H1 (cell line): ENCODE measurements around the gene MKLN1. TPM values are rescaled to one million over a fixed set of nuclear protein-coding genes. Genes with fewer than 3 reads are reported as not detected.

ENCODE experiments used
- CTCF ChIA-PET: fragments of 300-600 bp; sonication (Branson Sonifier 250); formaldehyde crosslinking; loops from one replicate; lab custom pipeline; 2021; ENCODE audit not compliant: partially characterized antibody; lab: Charles Lee
- POLR2A ChIA-PET: fragments of 300-600 bp; sonication (Branson Sonifier 250); formaldehyde crosslinking; loops from one replicate; lab custom pipeline; 2021; ENCODE audit warnings: inconsistent platforms; ENCODE audit not compliant: partially characterized antibody; lab: Charles Lee
- DNase-seq, 2 experiments: peaks; one replicate each; pipeline versions ENCODE4 v3.0.0 to v3.0.0-alpha.2; 2010 to 2022; ENCODE audit warnings: low spot score in 2 of 2, low read depth in 1 of 2, mixed read lengths in 1 of 2
- FAIRE-seq: peaks from 2 replicates; lab custom pipeline; 2011; peaks lifted over from hg19 to GRCh38; lab: Jason Lieb, UNC
- H2AFZ ChIP-seq: 2 replicates; pipeline ENCODE4 v1.8.1; 2012; ENCODE audit warnings: low read length, inconsistent platforms
- H2AK5ac ChIP-seq: 2 replicates; pipeline ENCODE4 v1.6.1; 2013; ENCODE audit warnings: low read depth, low read length
- H2BK120ac ChIP-seq: replicated peaks from 2 replicates; pipeline ENCODE3; 2013; ENCODE audit warnings: low read depth, low read length, inconsistent platforms
- H2BK12ac ChIP-seq: 2 replicates; pipeline ENCODE4 v1.6.1; 2013; ENCODE audit warnings: low read depth, low read length
- H2BK15ac ChIP-seq: 2 replicates; pipeline ENCODE4 v1.6.1; 2013; ENCODE audit warnings: low read length
- H2BK20ac ChIP-seq: 2 replicates; pipeline ENCODE4 v1.6.1; 2013; ENCODE audit warnings: low read length
- H2BK5ac ChIP-seq: 2 replicates; pipeline ENCODE4 v1.6.1; 2013; ENCODE audit warnings: low read depth, low read length
- H3K14ac ChIP-seq: 2 replicates; pipeline ENCODE4 v1.6.1; 2013; ENCODE audit warnings: inconsistent platforms; ENCODE audit not compliant: insufficient read length
- H3K18ac ChIP-seq: 2 replicates; pipeline ENCODE4 v1.6.1; 2013; ENCODE audit warnings: low read length; ENCODE audit errors: extremely low read depth
- H3K23ac ChIP-seq: 2 replicates; pipeline ENCODE4 v1.6.1; 2013; ENCODE audit warnings: inconsistent platforms; ENCODE audit not compliant: insufficient read length
- H3K23me2 ChIP-seq: 2 replicates; pipeline ENCODE4 v1.6.1; 2013; ENCODE audit warnings: low read depth, low read length
- H3K27ac ChIP-seq: 2 replicates; pipeline ENCODE4 v1.6.1; 2011; ENCODE audit warnings: low read depth, low read length, inconsistent platforms
- H3K27me3 ChIP-seq, 4 experiments: replicated peaks in 1 of 4; 1 replicate in 1 of 4; 2 replicates in 3 of 4; pipeline versions ENCODE4 v1.6.1 to v1.8.1; 2011 to 2013; ENCODE audit warnings: low read length in 3 of 4, mild to moderate bottlenecking in 3 of 4, inconsistent platforms in 2 of 4, mixed read lengths in 2 of 4, moderate library complexity in 1 of 4; ENCODE audit not compliant: control insufficient read depth in 3 of 4, insufficient read depth in 3 of 4; ENCODE audit errors: extremely low read depth in 1 of 4
- H3K36me3 ChIP-seq, 4 experiments: 2 replicates each; pipeline versions ENCODE4 v1.6.1 to v1.8.1; 2011 to 2013; ENCODE audit warnings: mild to moderate bottlenecking in 4 of 4, low read length in 3 of 4, moderate library complexity in 2 of 4, control low read depth in 1 of 4, inconsistent platforms in 1 of 4; ENCODE audit not compliant: insufficient read depth in 4 of 4, control insufficient read depth in 2 of 4
- H3K4ac ChIP-seq: replicated peaks from 2 replicates; pipeline ENCODE3; 2013; ENCODE audit warnings: low read length, low read depth, mixed read lengths, inconsistent platforms; ENCODE audit not compliant: insufficient read length
- H3K4me1 ChIP-seq, 4 experiments: replicated peaks in 1 of 4; 1 replicate in 1 of 4; 2 replicates in 3 of 4; pipeline versions ENCODE4 v1.6.1 to v1.8.1; 2011 to 2013; ENCODE audit warnings: low read length in 3 of 4, inconsistent platforms in 2 of 4, mixed read lengths in 1 of 4; ENCODE audit not compliant: insufficient read depth in 4 of 4, control insufficient read depth in 3 of 4
- H3K4me2 ChIP-seq, 2 experiments: 2 replicates each; pipeline versions ENCODE4 v1.6.1 to v1.8.1; 2011 to 2013; ENCODE audit warnings: low read depth in 2 of 2, low read length in 2 of 2, control low read depth in 1 of 2, inconsistent platforms in 1 of 2, mild to moderate bottlenecking in 1 of 2; ENCODE audit not compliant: insufficient read depth in 1 of 2
- H3K4me3 ChIP-seq, 4 experiments: fragments of 200-600, 300-600 bp in 1 of 4; sonication (generic), shearing (Covaris generic), sonication (Bioruptor Twin) in 1 of 4; 2 replicates each; pipeline versions ENCODE4 v1.5.1 to v1.8.1; 2011 to 2016; ENCODE audit warnings: low read length in 4 of 4, low read depth in 3 of 4, control low read depth in 2 of 4, inconsistent platforms in 2 of 4, mild to moderate bottlenecking in 2 of 4, mixed read lengths in 1 of 4, moderate library complexity in 1 of 4; ENCODE audit not compliant: insufficient read depth in 2 of 4; ENCODE audit errors: extremely low read depth in 1 of 4
- H3K56ac ChIP-seq: replicated peaks from 2 replicates; pipeline ENCODE3; 2013; ENCODE audit warnings: low read depth, mild to moderate bottlenecking, mixed read lengths, low read length, inconsistent platforms; ENCODE audit not compliant: insufficient read length
- H3K79me1 ChIP-seq: 2 replicates; pipeline ENCODE4 v1.6.1; 2013; ENCODE audit warnings: low read depth, low read length, control low read depth
- H3K79me2 ChIP-seq, 2 experiments: 2 replicates each; pipeline versions ENCODE4 v1.6.1 to v1.8.1; 2012 to 2013; ENCODE audit warnings: low read length in 2 of 2, mild to moderate bottlenecking in 2 of 2, inconsistent platforms in 1 of 2; ENCODE audit not compliant: insufficient read depth in 2 of 2, control insufficient read depth in 1 of 2
- H3K9ac ChIP-seq, 4 experiments: replicated peaks in 1 of 4; 1 replicate in 1 of 4; 2 replicates in 3 of 4; pipeline versions ENCODE4 v1.6.1 to v1.8.1; 2011 to 2013; ENCODE audit warnings: low read depth in 3 of 4, low read length in 3 of 4, control low read depth in 2 of 4, mild to moderate bottlenecking in 2 of 4, moderate library complexity in 2 of 4, inconsistent platforms in 1 of 4; ENCODE audit errors: extremely low read depth in 1 of 4
- H3K9me3 ChIP-seq, 2 experiments: 2 replicates each; pipeline versions ENCODE4 v1.6.1 to v1.8.1; 2012 to 2013; ENCODE audit warnings: mild to moderate bottlenecking in 2 of 2, moderate library complexity in 2 of 2, control low read depth in 1 of 2, inconsistent platforms in 1 of 2, low read depth in 1 of 2, low read length in 1 of 2, mixed read lengths in 1 of 2; ENCODE audit not compliant: insufficient read depth in 2 of 2
- H4K20me1 ChIP-seq, 2 experiments: replicated peaks in 1 of 2; 2 replicates each; pipeline versions ENCODE3 to v1.8.1; 2011 to 2013; ENCODE audit warnings: inconsistent platforms in 2 of 2, low read length in 2 of 2, mild to moderate bottlenecking in 1 of 2; ENCODE audit not compliant: insufficient read depth in 2 of 2, control insufficient read depth in 1 of 2
- H4K5ac ChIP-seq: 2 replicates; pipeline ENCODE4 v1.6.1; 2013; ENCODE audit warnings: low read length, low read depth, mixed read lengths, inconsistent platforms; ENCODE audit not compliant: insufficient read length
- H4K8ac ChIP-seq: 2 replicates; pipeline ENCODE4 v1.8.0; 2013; ENCODE audit warnings: mild to moderate bottlenecking, moderate library complexity, low read length, inconsistent platforms; ENCODE audit not compliant: insufficient read depth; ENCODE audit errors: extremely low read depth
- H4K91ac ChIP-seq: replicated peaks from 2 replicates; pipeline ENCODE3; 2013; ENCODE audit warnings: low read length, mixed read lengths, inconsistent platforms; ENCODE audit not compliant: insufficient read length
- E2F6 ChIP-seq: IDR thresholded peaks from 2 replicates; pipeline ENCODE4 v1.6.1; 2012; ENCODE audit warnings: inconsistent platforms
- EP300 ChIP-seq, 2 experiments: IDR thresholded peaks; 1 replicate in 1 of 2; 2 replicates in 1 of 2; pipeline ENCODE4 v1.6.1; 2011 to 2012; ENCODE audit warnings: low read depth in 2 of 2, low read length in 2 of 2, mild to moderate bottlenecking in 2 of 2, borderline replicate concordance in 1 of 2, inconsistent platforms in 1 of 2, moderate library complexity in 1 of 2
- POU5F1 ChIP-seq: IDR thresholded peaks from 2 replicates; pipeline ENCODE4 v1.6.1; 2011; ENCODE audit warnings: low read depth, mild to moderate bottlenecking, low read length, moderate library complexity
- SP1 ChIP-seq: IDR thresholded peaks from 2 replicates; pipeline ENCODE4 v1.6.1; 2011; ENCODE audit warnings: low read depth, low read length
- WGBS, 2 experiments: shearing (Covaris generic) in 1 of 2; methylation state at CpG; one replicate each; pipeline versions ENCODE4 v1.1.6 to v1.1.7; 2013 to 2015; ENCODE audit warnings: low lambda C conversion rate in 2 of 2, mixed read lengths in 2 of 2, inconsistent platforms in 1 of 2, low coverage in 1 of 2, missing lambda C conversion rate in 1 of 2; ENCODE audit not compliant: insufficient replicate concordance in 2 of 2, insufficient coverage in 1 of 2, insufficient read length in 1 of 2; ENCODE audit errors: extremely low coverage in 1 of 2, missing lambda C conversion rate in 1 of 2; 5-methylcytosine and 5-hydroxymethylcytosine counted together
- polyA plus RNA-seq, 7 experiments: library from polyadenylated mRNA; depleted of rRNA in 3 of 7; stranded (reverse) in 5 of 7; unstranded in 2 of 7; fragments of >200 nt in 5 of 7; fragments of 200-250 nt in 2 of 7; gene quantifications; 1 replicate in 5 of 7; 2 replicates in 1 of 7; 4 replicates in 1 of 7; pipeline versions ENCODE4 v1.2.1 to v1.2.3, GENCODE V29; 2011 to 2013; ENCODE audit warnings: missing spikeins in 2 of 7, mixed read lengths in 2 of 7
- total RNA-seq: library from RNA; stranded (reverse); fragmentation: NEBNext Ultra II Directional; extraction: Animal tissue kit (Norgen Biotek cat#: 25700); gene quantifications from 2 replicates; pipeline ENCODE4 v1.2.1, GENCODE V29; 2021

Gene MKLN1
- total and polyA plus RNA-seq, 2 of the 8 experiments (the other 6 are each of a cell fraction or from before 2014, with no cell fraction given), result 22.3 to 50.9 TPM

GRCh38 chr7:131335639-131336381, 8.1 kb downstream of the MKLN1 start:
- Histone ChIP-seq H3K79me1 (no peaks in the 10 kb centered on the region), H3K4ac (no peak overlapping the region), H3K4me2 (no peak overlapping the region), H2BK5ac (no peak overlapping the region), H3K4me1 (no peaks in the 10 kb centered on the region), H3K4me3 (no peak overlapping the region), H4K8ac (no peak overlapping the region), H3K9me3 (peaks cover 3 to 4% of the 10 kb centered on the region in 2 experiments; a peak in 3 of 4 replicates), H3K27me3 (no peaks in the 10 kb centered on the region), H3K23me2 (no peaks in the 10 kb centered on the region), H4K91ac (no peak overlapping the region), H3K18ac (no peak overlapping the region), H3K79me2 (peaks cover 28 to 99% of the 10 kb centered on the region in 2 experiments), H3K14ac (no peak overlapping the region), H2AFZ (no peak overlapping the region), H3K27ac (no peak overlapping the region), H2AK5ac (no peak overlapping the region), H4K5ac (no peak overlapping the region), H3K56ac (no peak overlapping the region), H2BK15ac (no peak overlapping the region), H2BK20ac (no peak overlapping the region), H4K20me1 (peaks cover 2% of the 10 kb centered on the region in 2 experiments), H3K36me3 (0 out of 8 replicates have a peak, but pooled peaks cover 0 to 2% (median 0%) of the 10 kb centered on the region in 4 experiments), H2BK12ac (no peak overlapping the region), H3K23ac (no peak overlapping the region), H3K9ac (no peak overlapping the region), H2BK120ac (no peak overlapping the region)
- WGBS, 2 experiments, result 91% methylated on average over 2 of the region's 2 CpGs; no CpG with 5 or more reads in 1 of the 2 experiments
- DNase-seq, result no peak
- TF ChIP-seq SP1, result no peak
- no peak for TF ChIP-seq E2F6
- no peak for TF ChIP-seq EP300 (IDR thresholded peaks at IDR 0.05; ENCODE audit: borderline replicate concordance in 1 of 2, low read depth in 2 of 2, low read length in 2 of 2)
- TF ChIP-seq POU5F1, result no peak
- ChIA-PET CTCF (interaction anchor here (0.8 to 1.7 kb wide), 2 partner anchors 8 to 21 kb away, joined by 3 to 6 read pairs; partner anchors contain the start of gene MKLN1), POLR2A (no interaction called here)
- no peak for FAIRE-seq
